ENCODE measurements around the gene XRCC5. TPM values are rescaled to one million over a fixed set of nuclear protein-coding genes. Genes with fewer than 3 reads are reported as not detected.

Gene XRCC5
- total and polyA plus RNA-seq, 10 of the 15 experiments (the other 5 are each of a cell fraction or from before 2014, with no cell fraction given) = 259 to 815 (median 530) TPM

GRCh38 chr2:216072473-216072872 is 36.7 kb upstream of the XRCC5 start (continued):
- TF ChIP-seq E4F1 (IDR thresholded peaks at IDR 0.05; ENCODE audit: borderline replicate concordance, partially characterized antibody) (no peak), SKIL (IDR thresholded peaks at IDR 0.05; ENCODE audit: low read depth, poor library complexity, severe bottlenecking) (no peak), IRF4 (IDR thresholded peaks at IDR 0.05; ENCODE audit: low read depth, low read length) (no peak), IKZF1 (conservative IDR thresholded peaks at IDR 0.05) (no peak), ZNF384 (IDR thresholded peaks at IDR 0.05; ENCODE audit: borderline replicate concordance, low read depth, low read length) (no peak), IRF3 (IDR thresholded peaks at IDR 0.05) (no peak), CEBPZ (IDR thresholded peaks at IDR 0.05; ENCODE audit: low read depth, low read length) (no peak), E2F8 (IDR thresholded peaks at IDR 0.05; ENCODE audit: low read depth, partially characterized antibody) (no peak), ZNF207 (IDR thresholded peaks at IDR 0.05; ENCODE audit: borderline replicate concordance) (no peak), ZNF24 (IDR thresholded peaks at IDR 0.05) (no peak), CHD4 (IDR thresholded peaks at IDR 0.05) (no peak), MXI1 (IDR thresholded peaks at IDR 0.05; ENCODE audit: low read depth, low read length) (no peak), SMC3 (IDR thresholded peaks at IDR 0.05; ENCODE audit: borderline replicate concordance, low read length) (no peak), CHD1 (IDR thresholded peaks at IDR 0.05; ENCODE audit: low read depth, low read length) (no peak)

All from GM12878 (cell line).